22Rv1 (cell line): ENCODE measurements around the gene GALNT18.

Experiments
- H3K27ac ChIP-seq: fragments of 450-650 bp; 2 replicates; pipeline ENCODE4 v1.5.1; 2017
- ZFX ChIP-seq: fragments of 450-650 bp; IDR thresholded peaks from 2 replicates; pipeline ENCODE4 v1.6.1; 2017; ENCODE audit warnings: antibody characterized with exemption, borderline replicate concordance
- TF ChIP-seq, protein P1 (sequence below): fragments of 450-650 bp; IDR thresholded peaks from 2 replicates; pipeline ENCODE4 v1.5.1; 2017; ENCODE audit warnings: mild to moderate bottlenecking

GALNT18 gene

DNA sequence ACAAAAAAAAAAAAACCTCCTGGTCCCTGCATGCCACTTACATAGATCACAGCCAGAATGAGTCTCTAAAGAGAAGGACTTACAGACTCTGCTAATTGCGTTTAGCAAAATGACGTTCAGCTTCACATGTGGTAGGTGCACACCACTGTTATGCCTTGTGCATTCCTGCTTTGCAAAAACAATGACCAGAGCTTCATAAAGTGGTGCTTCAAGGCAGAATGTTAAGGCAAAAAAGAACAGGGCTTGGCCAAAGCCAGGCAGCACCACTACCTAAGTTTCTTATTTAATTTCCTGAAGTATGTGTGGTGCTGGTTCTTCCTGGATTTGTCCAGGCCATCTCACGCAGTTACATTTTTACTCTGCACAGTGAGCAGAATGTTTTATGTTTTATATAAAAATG is 85.2 kb downstream of the GALNT18 start:
- H3K27ac ChIP-seq, result no peak overlapping the region
- TF ChIP-seq, protein P1, sequence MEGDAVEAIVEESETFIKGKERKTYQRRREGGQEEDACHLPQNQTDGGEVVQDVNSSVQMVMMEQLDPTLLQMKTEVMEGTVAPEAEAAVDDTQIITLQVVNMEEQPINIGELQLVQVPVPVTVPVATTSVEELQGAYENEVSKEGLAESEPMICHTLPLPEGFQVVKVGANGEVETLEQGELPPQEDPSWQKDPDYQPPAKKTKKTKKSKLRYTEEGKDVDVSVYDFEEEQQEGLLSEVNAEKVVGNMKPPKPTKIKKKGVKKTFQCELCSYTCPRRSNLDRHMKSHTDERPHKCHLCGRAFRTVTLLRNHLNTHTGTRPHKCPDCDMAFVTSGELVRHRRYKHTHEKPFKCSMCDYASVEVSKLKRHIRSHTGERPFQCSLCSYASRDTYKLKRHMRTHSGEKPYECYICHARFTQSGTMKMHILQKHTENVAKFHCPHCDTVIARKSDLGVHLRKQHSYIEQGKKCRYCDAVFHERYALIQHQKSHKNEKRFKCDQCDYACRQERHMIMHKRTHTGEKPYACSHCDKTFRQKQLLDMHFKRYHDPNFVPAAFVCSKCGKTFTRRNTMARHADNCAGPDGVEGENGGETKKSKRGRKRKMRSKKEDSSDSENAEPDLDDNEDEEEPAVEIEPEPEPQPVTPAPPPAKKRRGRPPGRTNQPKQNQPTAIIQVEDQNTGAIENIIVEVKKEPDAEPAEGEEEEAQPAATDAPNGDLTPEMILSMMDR, result no peak
- TF ChIP-seq ZFX, result no peak

DNA sequence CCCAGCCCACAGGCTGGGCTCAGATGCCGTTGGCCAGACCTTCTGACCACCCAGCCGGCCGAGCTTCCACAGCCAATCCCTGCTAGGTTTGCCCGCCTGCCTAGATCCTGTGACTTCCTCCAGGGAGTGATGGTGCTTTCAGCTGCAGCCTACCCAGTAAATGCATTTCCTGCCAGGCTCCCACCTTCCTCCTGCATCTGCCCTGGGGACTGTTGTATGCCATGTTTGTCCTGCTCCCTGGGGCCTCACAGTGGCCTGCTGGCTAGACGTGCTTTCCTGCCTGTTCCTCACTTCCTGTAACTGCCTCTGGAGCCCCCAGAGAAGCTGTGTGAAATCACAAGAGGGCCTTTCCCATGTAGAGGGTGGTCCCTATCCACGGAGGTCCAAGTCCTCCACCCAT is 86.2 kb downstream of the GALNT18 start:
- no peak overlapping the region for H3K27ac ChIP-seq
- TF ChIP-seq, protein P1, result no peak
- no peak for TF ChIP-seq ZFX

DNA sequence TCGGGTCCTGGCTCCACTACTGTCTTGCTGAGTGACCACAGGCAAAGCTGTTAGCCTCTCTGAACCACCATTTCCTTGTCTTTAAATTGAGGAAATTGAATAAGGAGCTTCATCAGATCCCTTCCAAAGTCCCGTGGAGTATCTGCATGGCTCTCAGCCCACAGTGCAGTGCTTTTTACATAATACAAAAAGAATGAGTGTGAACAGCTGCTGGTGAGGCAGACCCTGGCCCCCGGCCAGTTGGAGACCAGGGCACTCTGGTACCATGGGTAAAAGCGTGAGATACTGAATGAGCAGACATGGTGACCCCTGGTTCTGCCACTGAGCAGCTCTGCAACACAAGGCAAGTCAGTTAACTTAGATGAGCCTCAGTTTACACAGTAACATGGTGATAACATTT is 86.8 kb downstream of the GALNT18 start:
- TF ChIP-seq, protein P1, result no peak
- no peak for TF ChIP-seq ZFX
- no peak overlapping the region for H3K27ac ChIP-seq

DNA sequence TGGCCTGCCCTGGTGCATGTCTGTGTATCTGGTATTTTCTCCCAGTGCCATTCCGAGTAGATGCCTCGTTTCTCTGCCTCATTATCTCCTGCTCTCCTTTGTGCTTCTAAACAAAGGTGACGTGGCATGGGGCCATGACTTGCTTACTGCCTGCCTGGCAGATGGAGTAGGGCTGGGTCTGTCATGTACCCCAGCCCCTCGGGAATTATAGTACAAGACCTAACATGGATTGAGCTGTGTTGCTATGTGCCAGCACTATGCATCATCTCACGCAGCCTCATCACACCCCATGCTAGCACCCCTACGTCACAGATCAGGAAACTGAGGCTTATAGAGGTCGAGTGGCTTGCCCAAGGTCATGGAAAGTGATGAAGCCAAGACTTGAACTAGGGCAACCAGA is 88.1 kb downstream of the GALNT18 start:
- no peak overlapping the region for H3K27ac ChIP-seq

DNA sequence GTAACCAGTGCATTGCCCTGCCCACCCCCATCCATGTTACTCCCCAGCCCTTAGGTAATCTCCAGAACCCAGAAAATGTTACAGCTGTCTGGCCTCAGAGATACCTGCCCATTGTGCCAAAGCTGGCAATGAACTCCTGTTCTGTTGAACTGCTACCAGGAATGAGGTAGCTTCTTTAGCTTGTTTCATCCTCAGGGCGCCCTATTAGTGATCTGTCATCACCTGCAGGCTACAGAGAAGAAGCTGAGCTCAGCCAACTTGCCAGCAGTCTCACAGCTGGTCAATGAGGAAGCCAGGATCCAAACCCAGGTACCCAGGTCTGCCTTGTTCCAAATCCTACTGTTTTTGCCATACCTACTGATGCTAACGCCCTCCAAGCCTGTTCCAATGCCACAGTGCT is 88.7 kb downstream of the GALNT18 start:
- TF ChIP-seq ZFX, result no peak
- TF ChIP-seq, protein P1, result no peak
- no peak overlapping the region for H3K27ac ChIP-seq

More for the DNA sequence above, 88.1 kb downstream of the GALNT18 start:
- TF ChIP-seq, protein P1, result no peak
- TF ChIP-seq ZFX, result no peak

DNA sequence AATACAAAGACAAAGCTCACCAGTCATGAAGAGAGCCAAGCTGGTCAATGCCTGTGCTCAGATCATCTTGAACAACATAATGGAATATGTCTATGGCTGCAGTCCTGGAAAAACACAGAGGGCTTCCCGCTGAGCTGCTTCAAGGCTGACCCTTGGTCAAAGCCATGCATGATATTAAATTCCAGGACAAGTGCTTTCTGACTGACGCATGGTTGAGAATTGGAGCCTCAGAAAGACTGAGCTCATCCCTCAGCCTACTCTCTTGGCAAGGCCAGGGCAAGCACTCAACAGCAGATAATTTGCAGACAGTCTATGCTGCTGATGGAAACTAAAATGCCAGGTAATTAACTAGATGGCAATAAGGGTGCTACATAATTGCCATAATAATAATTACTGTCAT is 89.2 kb downstream of the GALNT18 start:
- TF ChIP-seq, protein P1, result no peak
- no peak for TF ChIP-seq ZFX
- no peak overlapping the region for H3K27ac ChIP-seq

DNA sequence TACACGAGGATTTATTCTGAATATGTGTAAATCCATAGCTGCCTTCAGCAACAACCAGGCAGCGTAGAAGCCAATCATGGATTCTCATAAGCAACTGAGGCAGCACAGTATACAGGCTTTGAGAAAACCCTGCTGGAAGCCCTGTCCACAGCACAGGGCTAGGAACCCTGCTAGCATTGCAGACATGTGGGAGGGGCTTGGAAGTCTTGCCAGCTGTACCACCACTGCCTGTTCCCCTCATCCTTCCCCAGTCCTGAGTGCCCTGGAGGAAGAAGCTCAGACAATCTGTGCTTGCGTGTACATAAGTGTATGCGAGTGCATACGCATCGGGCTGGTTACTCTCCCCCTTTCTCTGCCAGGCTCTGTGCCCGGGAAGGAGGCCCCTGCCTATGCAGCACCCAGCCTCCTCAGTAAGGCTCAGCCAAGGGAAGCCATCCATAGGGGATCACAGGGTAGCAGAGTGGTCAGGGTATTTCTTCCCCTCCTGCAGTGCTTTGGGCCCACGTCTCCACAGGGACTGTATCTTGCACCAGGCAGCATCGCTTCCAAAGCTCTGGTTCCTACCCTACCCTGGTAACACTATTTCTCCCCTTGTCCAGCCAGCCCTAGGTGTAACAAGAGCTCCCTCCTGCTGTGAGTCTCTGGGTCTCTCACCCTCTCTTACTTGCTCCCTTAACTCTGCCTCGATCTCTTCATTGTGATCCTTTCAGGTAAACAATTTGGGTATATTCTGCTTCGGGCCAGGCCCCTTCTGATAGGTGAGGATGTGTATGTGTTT is 90.5 kb downstream of the GALNT18 start:
- H3K27ac ChIP-seq, result no peak overlapping the region
- TF ChIP-seq, protein P1, result no peak
- TF ChIP-seq ZFX, result no peak
